Measurements from ENCODE around the gene ADAMTS18.

DNA sequence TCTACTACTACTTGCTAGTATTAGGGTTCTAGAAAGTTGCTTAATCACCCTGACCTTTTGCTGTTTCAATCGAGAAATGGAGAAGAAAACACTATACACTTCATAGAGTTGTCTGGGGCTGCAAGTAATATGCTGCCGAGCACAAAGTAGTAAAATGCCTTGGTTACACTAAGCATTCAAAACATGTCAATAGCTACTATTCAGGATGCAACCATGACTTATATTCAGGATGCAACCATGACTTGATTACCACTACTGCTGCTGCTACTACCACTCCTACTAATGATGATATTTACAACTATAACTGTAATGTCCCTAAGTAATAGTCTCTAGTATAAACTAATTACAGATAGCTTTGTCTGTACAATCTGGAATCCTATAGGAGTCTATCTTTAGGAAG, 35.3 kb downstream of the ADAMTS18 start:
- TF ChIP-seq CTCF (IDR thresholded peaks at IDR 0.05; ENCODE audit: insufficient read depth, low read length) = no peak
- no peak for TF ChIP-seq REST (IDR thresholded peaks at IDR 0.05; ENCODE audit: insufficient replicate concordance, low read depth)
- no peak for TF ChIP-seq POLR2AphosphoS5 (IDR thresholded peaks at IDR 0.05; ENCODE audit: low read depth)
- TF ChIP-seq GABPA (IDR thresholded peaks at IDR 0.05; ENCODE audit: low read depth) = no peak
- no peak for TF ChIP-seq SPI1 (IDR thresholded peaks at IDR 0.05; ENCODE audit: borderline replicate concordance, low read depth)
